PC-9 (cell line): Measurements from ENCODE around the gene CADM2. TPM values are rescaled to one million over a fixed set of nuclear protein-coding genes. Genes with fewer than 3 reads are reported as not detected.

Experiments
- BruUV-seq: library from RNA; stranded (reverse); fragments of 400-500 nt; replicated peaks from 2 replicates; lab custom pipeline; 2021; lab: Mats Ljungman, UMichigan
- CTCF ChIA-PET: fragments of 300-600 bp; sonication (Branson Sonifier 250); formaldehyde crosslinking; loops from one replicate; lab custom pipeline; 2022; ENCODE audit warnings: antibody characterized with exemption; lab: Charles Lee
- POLR2A ChIA-PET: fragments of 300-600 bp; sonication (Branson Sonifier 250); formaldehyde crosslinking; loops from one replicate; lab custom pipeline; 2022; ENCODE audit warnings: antibody characterized with exemption; ENCODE audit not compliant: unreplicated experiment; lab: Charles Lee
- DNase-seq, 2 experiments: peaks; one replicate each; pipeline versions ENCODE4 v3.0.0 to v3.0.0-alpha.2; 2015 to 2022; ENCODE audit warnings: mixed read lengths in 1 of 2
- H2AFZ ChIP-seq: fragments of 200-600 bp; sonication (generic); 2 replicates; pipeline ENCODE4 v1.8.1; 2017; ENCODE audit warnings: antibody characterized with exemption
- H3F3A ChIP-seq: fragments of 200-600 bp; sonication (generic); 2 replicates; pipeline ENCODE4 v1.8.1; 2017; ENCODE audit warnings: antibody characterized with exemption, mild to moderate bottlenecking, low read depth; ENCODE audit not compliant: insufficient read depth
- H3K27ac ChIP-seq: fragments of 200-600 bp; sonication (generic); 2 replicates; pipeline ENCODE4 v1.6.1; 2016; ENCODE audit warnings: mixed run types
- H3K27me3 ChIP-seq: fragments of 200-600 bp; sonication (generic); 2 replicates; pipeline ENCODE4 v1.6.1; 2016; ENCODE audit warnings: low read depth, mixed run types; ENCODE audit not compliant: insufficient read depth
- H3K36me3 ChIP-seq: fragments of 200-600 bp; sonication (generic); 2 replicates; pipeline ENCODE4 v1.6.1; 2016; ENCODE audit warnings: low read depth, mixed run types
- H3K4me1 ChIP-seq: fragments of 200-600 bp; sonication (generic); replicated peaks from 2 replicates; pipeline ENCODE4 v1.6.1; 2016; ENCODE audit warnings: mixed run types; ENCODE audit not compliant: insufficient read depth
- H3K4me2 ChIP-seq: fragments of 200-600 bp; sonication (generic); 2 replicates; pipeline ENCODE4 v1.6.1; 2017; ENCODE audit warnings: mixed run types
- H3K4me3 ChIP-seq: fragments of 200-600 bp; sonication (generic); 2 replicates; pipeline ENCODE4 v1.6.1; 2016; ENCODE audit warnings: mixed run types
- H3K79me2 ChIP-seq: fragments of 200-600 bp; sonication (generic); 2 replicates; pipeline ENCODE4 v1.6.1; 2017; ENCODE audit warnings: low read depth, mixed run types
- H3K9me2 ChIP-seq: fragments of 200-600 bp; sonication (generic); 2 replicates; pipeline ENCODE4 v1.8.1; 2017; ENCODE audit warnings: mild to moderate bottlenecking; ENCODE audit not compliant: insufficient read depth
- H3K9me3 ChIP-seq: fragments of 200-600 bp; sonication (generic); 2 replicates; pipeline ENCODE4 v1.8.1; 2016; ENCODE audit warnings: low read depth; ENCODE audit not compliant: insufficient read depth
- H4K20me1 ChIP-seq: fragments of 200-600 bp; sonication (generic); 2 replicates; pipeline ENCODE4 v1.8.1; 2017; ENCODE audit not compliant: insufficient read depth
- CTCF ChIP-seq: fragments of 200-600 bp; sonication (generic); conservative IDR thresholded peaks from 2 replicates; pipeline ENCODE4 v1.6.1; 2017; ENCODE audit warnings: mixed run types, antibody characterized with exemption, mild to moderate bottlenecking, moderate library complexity
- EZH2 ChIP-seq: fragments of 200-600 bp; sonication (generic); IDR thresholded peaks from 2 replicates; pipeline ENCODE4 v1.8.0; 2017; ENCODE audit warnings: antibody characterized with exemption, low read depth
- intact Hi-C: fragments of 100-400 bp; cut with micrococcal nuclease; formaldehyde crosslinking; loops from one replicate; pipeline ENCODE4 v1.10.0; 2022; ENCODE audit not compliant: unreplicated experiment
- total RNA-seq: library from RNA; stranded (reverse); gene quantifications from 2 replicates; pipeline ENCODE4 v1.2.3, GENCODE V29; 2021

CADM2 gene
- total RNA-seq, 1 experiment from 2014 or later: 0.59 TPM

- Histone ChIP-seq H3K4me2 (no peak overlapping the region), H4K20me1 (no peaks in the 10 kb centered on the region), H3K4me1 (no peaks in the 10 kb centered on the region), H3K36me3 (no peaks in the 10 kb centered on the region), H3K9me3 (no peaks in the 10 kb centered on the region), H2AFZ (no peak overlapping the region), H3F3A (no peaks in the 10 kb centered on the region), H3K27me3 (no peaks in the 10 kb centered on the region), H3K4me3 (no peak overlapping the region), H3K79me2 (no peaks in the 10 kb centered on the region), H3K27ac (no peak overlapping the region), H3K9me2 (no peaks in the 10 kb centered on the region)
- intact Hi-C loops: no loop called here
- POLR2A ChIA-PET: no interaction called here
- CTCF ChIA-PET: no interaction called here
- no TSS peak for BruUV-seq
- TF ChIP-seq CTCF: no peak
- TF ChIP-seq EZH2: no peak
- DNase-seq: no peak
These were observed 522.8 kb downstream of the CADM2 start for GRCh38 chr3:85481411-85482212.

GRCh38 chr3:85482213-85482490 is 523.4 kb downstream of the CADM2 start:
- Histone ChIP-seq H3K27ac (no peak overlapping the region), H3K4me2 (no peak overlapping the region), H3K9me3 (no peaks in the 10 kb centered on the region), H3K27me3 (no peaks in the 10 kb centered on the region), H2AFZ (no peak overlapping the region), H3F3A (no peaks in the 10 kb centered on the region), H4K20me1 (no peaks in the 10 kb centered on the region), H3K4me1 (no peaks in the 10 kb centered on the region), H3K36me3 (no peaks in the 10 kb centered on the region), H3K4me3 (no peak overlapping the region), H3K9me2 (no peaks in the 10 kb centered on the region), H3K79me2 (no peaks in the 10 kb centered on the region)
- no peak for TF ChIP-seq EZH2
- no peak for TF ChIP-seq CTCF
- BruUV-seq: no TSS peak
- ChIA-PET POLR2A (no interaction called here), CTCF (no interaction called here)
- no peak for DNase-seq
- intact Hi-C loops: no loop called here

GRCh38 chr3:85483986-85484385 is 525.2 kb downstream of the CADM2 start:
- H3K27ac ChIP-seq: no peak overlapping the region
- no peaks in the 10 kb centered on the region for H3K9me3 ChIP-seq
- H3K9me2 ChIP-seq: no peaks in the 10 kb centered on the region
- no peaks in the 10 kb centered on the region for H3K36me3 ChIP-seq
- no peak overlapping the region for H3K4me3 ChIP-seq
- no TSS peak for BruUV-seq
- TF ChIP-seq EZH2 (no peak), CTCF (no peak)
- no peak for DNase-seq
- no peaks in the 10 kb centered on the region for H3F3A ChIP-seq
- no peak overlapping the region for H3K4me2 ChIP-seq
- no peaks in the 10 kb centered on the region for H3K27me3 ChIP-seq
- H2AFZ ChIP-seq: no peak overlapping the region
- H3K4me1 ChIP-seq: no peaks in the 10 kb centered on the region
- intact Hi-C loops: no loop called here
- POLR2A ChIA-PET: no interaction called here
- H4K20me1 ChIP-seq: no peaks in the 10 kb centered on the region
- H3K79me2 ChIP-seq: no peaks in the 10 kb centered on the region
- CTCF ChIA-PET: no interaction called here
